Endothelial cell of coronary artery (primary cell): Measurements from ENCODE around the gene SCN4B. TPM values are rescaled to one million over a fixed set of nuclear protein-coding genes. Genes with fewer than 3 reads are reported as not detected.

Source experiments
- total RNA-seq: library from RNA; depleted of rRNA; stranded (reverse); fragments of >200 nt; gene quantifications from 2 replicates; pipeline ENCODE4 v1.2.3, GENCODE V29; 2014

SCN4B gene, protein sequence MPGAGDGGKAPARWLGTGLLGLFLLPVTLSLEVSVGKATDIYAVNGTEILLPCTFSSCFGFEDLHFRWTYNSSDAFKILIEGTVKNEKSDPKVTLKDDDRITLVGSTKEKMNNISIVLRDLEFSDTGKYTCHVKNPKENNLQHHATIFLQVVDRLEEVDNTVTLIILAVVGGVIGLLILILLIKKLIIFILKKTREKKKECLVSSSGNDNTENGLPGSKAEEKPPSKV
- 0.09 TPM in 2 replicates for total RNA-seq

DNA sequence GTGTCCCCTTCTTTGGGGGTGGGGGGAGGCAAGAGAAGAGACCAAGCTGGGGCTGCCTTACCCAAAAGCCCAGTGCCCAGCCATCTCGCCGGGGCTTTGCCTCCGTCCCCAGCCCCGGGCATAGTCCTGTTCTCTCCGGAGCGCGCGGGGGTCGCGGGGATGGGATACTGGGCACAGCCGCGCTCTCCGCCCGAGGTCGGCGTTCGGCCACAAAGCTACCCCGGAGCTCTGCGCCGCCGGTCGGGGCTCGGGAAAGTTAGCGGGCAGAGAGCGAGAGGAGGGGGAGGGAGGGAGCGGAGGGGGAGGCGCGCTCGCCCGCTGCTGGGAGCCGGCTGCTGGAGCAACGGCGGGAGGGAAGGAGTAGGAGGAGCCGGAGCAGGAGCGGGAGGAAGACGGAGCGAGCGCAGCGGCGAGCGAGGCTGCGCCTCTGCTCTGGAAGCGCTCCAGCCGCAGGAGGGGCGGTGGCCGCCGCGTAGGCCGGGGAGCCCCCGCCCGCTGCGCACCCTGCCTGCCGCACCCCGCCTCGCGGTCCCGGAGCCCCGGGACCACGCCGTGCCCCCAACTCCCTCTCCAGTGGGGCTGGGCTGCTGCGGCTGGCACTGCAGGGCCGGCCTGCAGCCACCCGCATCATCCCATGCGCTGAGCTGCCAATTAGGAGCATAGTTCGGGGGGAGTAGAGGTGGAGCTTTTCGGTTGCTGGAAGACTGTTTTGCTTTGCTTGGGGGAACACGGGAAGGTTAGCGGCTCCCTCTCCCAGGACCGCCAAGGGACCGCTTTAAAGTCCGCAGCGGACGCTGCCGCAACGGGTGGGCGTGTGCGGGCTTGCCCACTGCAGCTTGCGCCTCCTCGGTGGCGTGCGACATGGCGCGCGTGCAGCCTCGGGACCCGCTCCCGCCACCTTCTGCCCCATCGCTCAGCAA, at the start of gene SCN4B:
TSS of gene SCN4B (minus strand) at position 272 of the 920 bp plus-strand sequence. CDS start at position 122, 150 bp downstream.

DNA sequence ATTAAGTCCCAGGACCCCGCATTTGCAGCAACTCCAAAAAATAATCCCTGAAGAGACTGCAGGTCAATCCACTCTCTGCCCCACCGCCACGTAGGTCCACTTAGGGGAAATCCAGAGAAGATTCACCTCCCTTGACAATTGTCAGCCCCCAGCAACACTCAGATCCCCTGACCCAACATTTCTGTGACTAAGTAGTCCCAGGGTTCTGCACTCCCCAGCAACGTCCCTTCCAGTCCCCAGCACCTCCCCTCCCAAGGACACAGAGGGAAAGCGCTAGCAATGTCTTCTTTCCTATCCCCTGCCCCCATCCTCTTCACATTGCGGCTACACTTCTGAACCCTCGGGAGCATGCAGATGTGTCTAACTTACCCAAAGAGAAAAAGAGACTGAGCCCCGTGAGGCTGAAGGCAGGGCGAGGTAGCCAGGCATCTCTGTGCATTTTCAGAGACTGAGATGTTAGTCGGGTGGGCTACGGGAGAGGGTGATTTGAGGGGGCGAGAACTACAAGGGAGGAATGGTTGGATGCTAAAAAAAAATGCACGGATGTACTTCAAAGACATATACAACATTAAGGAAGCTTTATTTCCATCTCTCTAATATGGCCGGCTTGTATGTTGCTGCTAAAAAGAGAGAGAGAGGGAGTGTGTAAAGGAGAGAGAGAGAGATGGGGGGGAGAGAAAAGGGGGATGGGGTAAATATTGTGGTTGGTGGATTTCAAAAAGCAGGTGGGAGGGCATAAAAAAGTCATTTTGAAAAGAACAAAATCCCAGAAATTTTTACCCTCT, 23.6 kb upstream of the SCN4B start, which contains the start of gene SCN2B:
TSS of gene SCN2B (minus strand) at position 647 of the 785 bp plus-strand sequence. CDS start at position 439, 208 bp downstream.

DNA sequence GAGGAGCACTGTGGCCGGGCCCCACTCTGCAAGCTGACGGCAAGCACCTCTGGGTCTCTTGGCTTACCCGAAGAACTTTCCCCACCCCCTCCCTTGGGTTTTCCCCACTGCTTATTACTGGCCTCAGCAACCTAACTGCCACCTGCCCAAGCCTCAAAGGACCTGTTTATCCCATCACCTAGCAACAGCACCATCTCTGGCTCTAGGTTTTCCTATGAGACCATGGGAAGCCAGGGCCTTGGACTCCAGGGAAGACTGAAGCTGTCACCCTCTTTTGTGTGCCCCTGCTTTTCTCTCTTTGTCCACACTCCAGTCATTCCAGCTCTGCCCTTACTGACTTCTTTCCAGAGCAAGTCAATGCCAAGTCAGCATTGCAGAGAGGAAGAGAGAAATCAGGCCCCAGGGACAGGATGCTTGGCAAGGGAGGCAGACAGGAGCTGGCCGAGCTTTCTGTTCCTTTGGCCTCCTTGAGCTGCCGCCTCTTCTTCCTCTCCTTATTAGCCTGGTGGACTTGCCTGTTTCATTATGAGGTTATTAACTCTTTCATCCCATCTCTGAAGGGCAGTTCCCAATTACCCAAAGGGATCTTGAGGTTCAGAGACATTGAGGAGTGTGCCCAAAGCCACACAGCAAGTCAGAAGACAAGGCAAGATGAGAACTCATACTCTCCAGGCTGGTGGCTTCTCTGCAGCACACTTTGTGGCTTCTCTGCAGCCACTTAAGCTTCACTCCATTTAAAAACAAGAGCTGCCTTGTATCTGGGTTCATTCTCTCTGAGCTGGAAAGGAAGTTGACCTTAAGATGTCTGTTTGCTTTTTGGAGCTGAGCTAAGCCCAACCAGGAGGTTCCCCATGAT, 65.5 kb downstream of the SCN4B start, which contains the start of gene SMIM35:
TSS of gene SMIM35 (minus strand) at position 51 of the 856 bp plus-strand sequence. CDS start 206 bp downstream, outside the sequence.

Other genes with a start within 250 kb of the SCN4B start
- not detected in 2 replicates for gene TMPRSS13, start 223.4 kb downstream of the SCN4B start, total RNA-seq
- not detected in 2 replicates for gene IL10RA, start 166.4 kb downstream of the SCN4B start, total RNA-seq
- gene TMPRSS4, start 75.7 kb downstream of the SCN4B start, total RNA-seq: not detected in 2 replicates
- gene SMIM35, start 65.9 kb downstream of the SCN4B start, total RNA-seq: not detected in 2 replicates
- not detected in 2 replicates for gene SCN2B, start 23.8 kb upstream of the SCN4B start, total RNA-seq
- gene JAML, start 72.2 kb upstream of the SCN4B start, total RNA-seq: 0.19 and 0.27 TPM in 2 replicates
- gene MPZL3, start 99.5 kb upstream of the SCN4B start, total RNA-seq: 8.2 and 12.4 TPM in 2 replicates
- 118 and 402 TPM in 2 replicates for gene MPZL2, start 111.5 kb upstream of the SCN4B start, total RNA-seq
- gene CD3E, start 151.9 kb upstream of the SCN4B start, total RNA-seq: not detected in 2 replicates
- gene CD3D, start 189.9 kb upstream of the SCN4B start, total RNA-seq: not detected in 2 replicates
- gene CD3G, start 191.5 kb upstream of the SCN4B start, total RNA-seq: not detected in 2 replicates
- 25.4 and 26.5 TPM in 2 replicates for gene UBE4A, start 206.8 kb upstream of the SCN4B start, total RNA-seq
- gene ATP5MG, start 248.8 kb upstream of the SCN4B start, total RNA-seq: 131 and 166 TPM in 2 replicates